Astrocyte of the cerebellum (primary cell): Measurements from ENCODE around the gene IFNL1.

Experiments
- DNase-seq: peaks from one replicate; pipeline ENCODE4 v3.0.0-alpha.2; 2011; ENCODE audit warnings: low read depth
- H3K4me3 ChIP-seq: 2 replicates; pipeline ENCODE4 v1.5.1; 2011; ENCODE audit warnings: mild to moderate bottlenecking, low read depth, low read length, moderate library complexity
- in situ Hi-C: cut with HindIII; loops from 2 replicates; pipeline ENCODE4 v1.10.0; 2017; ENCODE audit warnings: low sequenced_read_pairs
- TF ChIP-seq, protein P1 (sequence below): IDR thresholded peaks from 2 replicates; pipeline ENCODE4 v1.5.1; 2012; ENCODE audit warnings: low read length, low read depth, moderate library complexity, mild to moderate bottlenecking; ENCODE audit errors: missing control alignments

Gene IFNL1

DNA sequence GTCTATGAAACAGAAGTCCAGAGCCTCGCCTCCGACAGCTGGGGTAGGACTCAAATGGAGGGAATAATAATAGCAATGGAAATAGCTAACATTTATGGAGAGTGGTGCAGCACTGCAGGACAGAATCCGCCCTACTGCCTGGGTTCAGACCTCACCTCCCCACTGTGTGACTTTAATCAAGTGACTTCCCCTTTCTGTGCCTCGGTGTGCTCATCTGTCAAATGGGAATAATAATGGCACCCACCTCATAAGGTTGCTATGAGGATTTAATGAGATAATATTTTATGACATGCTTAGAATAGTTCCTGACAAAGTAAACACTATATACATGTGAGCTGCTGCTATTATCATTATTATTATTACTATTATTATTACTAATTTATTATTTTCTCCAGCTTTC, 21.3 kb downstream of the IFNL1 start:
- no peak for DNase-seq
- TF ChIP-seq, protein P1, sequence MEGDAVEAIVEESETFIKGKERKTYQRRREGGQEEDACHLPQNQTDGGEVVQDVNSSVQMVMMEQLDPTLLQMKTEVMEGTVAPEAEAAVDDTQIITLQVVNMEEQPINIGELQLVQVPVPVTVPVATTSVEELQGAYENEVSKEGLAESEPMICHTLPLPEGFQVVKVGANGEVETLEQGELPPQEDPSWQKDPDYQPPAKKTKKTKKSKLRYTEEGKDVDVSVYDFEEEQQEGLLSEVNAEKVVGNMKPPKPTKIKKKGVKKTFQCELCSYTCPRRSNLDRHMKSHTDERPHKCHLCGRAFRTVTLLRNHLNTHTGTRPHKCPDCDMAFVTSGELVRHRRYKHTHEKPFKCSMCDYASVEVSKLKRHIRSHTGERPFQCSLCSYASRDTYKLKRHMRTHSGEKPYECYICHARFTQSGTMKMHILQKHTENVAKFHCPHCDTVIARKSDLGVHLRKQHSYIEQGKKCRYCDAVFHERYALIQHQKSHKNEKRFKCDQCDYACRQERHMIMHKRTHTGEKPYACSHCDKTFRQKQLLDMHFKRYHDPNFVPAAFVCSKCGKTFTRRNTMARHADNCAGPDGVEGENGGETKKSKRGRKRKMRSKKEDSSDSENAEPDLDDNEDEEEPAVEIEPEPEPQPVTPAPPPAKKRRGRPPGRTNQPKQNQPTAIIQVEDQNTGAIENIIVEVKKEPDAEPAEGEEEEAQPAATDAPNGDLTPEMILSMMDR = no peak
- in situ Hi-C loops = no loop called here
- H3K4me3 ChIP-seq = no peak overlapping the region

DNA sequence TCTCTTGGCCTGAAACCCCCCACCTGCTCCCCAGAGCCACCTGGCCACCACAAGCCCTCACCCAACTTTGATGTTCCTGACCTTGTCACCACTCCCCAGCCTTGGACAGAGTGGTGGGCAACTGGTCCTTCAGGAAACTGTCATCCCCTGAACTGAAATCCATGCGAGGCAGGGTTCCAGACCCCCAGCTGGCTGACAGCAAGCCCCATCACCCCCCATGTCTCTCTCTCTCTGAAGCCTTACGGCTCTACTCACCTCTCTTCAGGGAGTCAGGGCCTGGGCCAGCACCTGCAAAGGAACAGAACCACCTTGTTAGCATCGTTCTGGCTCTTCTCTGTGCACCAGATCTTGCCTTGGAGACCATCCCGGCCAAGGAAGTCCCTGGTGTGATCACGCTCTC, 21.9 kb downstream of the IFNL1 start:
- TF ChIP-seq, protein P1 = no peak
- DNase-seq = no peak
- in situ Hi-C loops = no loop called here
- no peak overlapping the region for H3K4me3 ChIP-seq

DNA sequence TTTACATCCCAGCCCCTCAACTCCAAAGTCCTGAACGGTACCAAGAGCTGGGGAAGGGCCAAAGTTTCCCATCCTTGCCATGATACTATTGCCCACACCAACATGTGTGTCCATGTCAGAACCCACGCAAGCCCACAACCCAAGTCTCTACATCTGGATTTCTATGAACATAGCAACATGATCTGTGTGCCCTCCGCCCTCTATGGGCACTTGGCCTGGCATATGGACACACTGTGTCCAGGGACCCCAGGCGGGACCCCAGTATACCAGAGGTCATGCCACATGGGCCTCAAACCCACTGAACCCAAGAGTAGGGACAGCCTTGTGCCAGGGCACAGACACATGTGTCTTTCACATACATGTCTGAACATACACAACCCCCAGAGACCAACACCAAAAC, 22.5 kb downstream of the IFNL1 start:
- no peak overlapping the region for H3K4me3 ChIP-seq
- no peak for DNase-seq
- in situ Hi-C loops = no loop called here
- TF ChIP-seq, protein P1 = no peak

DNA sequence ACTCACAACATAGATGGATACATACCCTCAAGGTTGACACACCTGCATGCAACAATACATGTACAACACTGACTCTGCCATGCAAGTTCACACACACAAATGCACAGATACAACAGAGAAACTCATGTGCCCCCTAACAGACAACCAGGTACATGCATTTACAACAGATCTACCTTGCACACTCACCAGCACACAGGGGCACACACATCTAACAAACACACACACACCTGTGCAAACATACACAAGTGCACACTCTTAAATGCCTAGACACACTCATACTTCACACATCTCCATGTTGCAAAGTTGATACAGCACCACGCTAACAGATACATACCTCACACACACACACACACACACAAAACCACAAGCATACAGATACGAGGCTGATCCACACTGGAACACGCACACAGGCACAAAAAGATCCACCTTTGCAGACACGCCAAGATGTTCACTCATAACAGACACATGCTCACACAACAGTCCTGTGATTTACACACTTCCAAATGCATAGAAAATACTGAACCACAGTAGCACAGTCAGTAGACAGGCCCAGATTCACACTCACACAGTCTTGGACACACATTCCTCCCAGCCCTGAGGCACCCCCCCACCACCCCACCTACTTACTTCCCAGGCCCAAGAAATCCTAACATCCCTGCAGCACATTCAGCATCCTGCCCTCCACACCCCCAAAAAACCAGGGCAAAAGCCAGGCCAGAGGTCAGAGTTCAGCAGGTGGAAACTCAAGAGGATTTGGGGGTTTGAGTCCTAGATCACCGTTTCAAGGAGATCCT, 23.1 kb downstream of the IFNL1 start:
- DNase-seq = no peak
- in situ Hi-C loops = no loop called here
- peak overlapping the region; percentile 52 for H3K4me3 ChIP-seq
- TF ChIP-seq, protein P1 = no peak

GRCh38 chr19:39319892-39320248, 23.7 kb downstream of the IFNL1 start:
- H3K4me3 ChIP-seq = peak overlapping the region; percentile 52
- no peak for DNase-seq
- TF ChIP-seq, protein P1 = no peak
- in situ Hi-C loops = no loop called here

- DNase-seq = no peak
- TF ChIP-seq, protein P1 = no peak
- in situ Hi-C loops = no loop called here
- no peak overlapping the region for H3K4me3 ChIP-seq
Observed at GRCh38 chr19:39321117-39321831, 25.1 kb downstream of the IFNL1 start.
